ENCODE results near the gene TRDMT1. TPM values are rescaled to one million over a fixed set of nuclear protein-coding genes. Genes with fewer than 3 reads are reported as not detected.

Gene TRDMT1
- total RNA-seq, 5 donors from 2014 or later (not counting 1 experiment from before 2014, with no cell fraction given), result 14.1 to 22.6 (median 20.5) TPM

- Histone ChIP-seq H3K9me3 (no peaks in the 10 kb centered on the region), H3K36me3 (ENCODE audit: control insufficient read depth in 2 of 2, extremely low read depth in 1 of 2, insufficient read depth in 1 of 2, low read length in 1 of 2) (peaks cover 0 to 1% of the 10 kb centered on the region in 2 donors), H3K4me3 (ENCODE audit: control insufficient read depth in 1 of 2, extremely low read depth in 1 of 2, low read length in 1 of 2) (no peak overlapping the region), H3K27me3 (replicated peaks in 1 of 2; ENCODE audit: control insufficient read depth in 2 of 2, extremely low read depth in 1 of 2, insufficient read depth in 2 of 2, low read length in 1 of 2) (no peaks in the 10 kb centered on the region), H3K4me1 (ENCODE audit: control insufficient read depth in 1 of 2, extremely low read depth in 1 of 2, insufficient read depth in 2 of 2, low read length in 2 of 2) (no peaks in the 10 kb centered on the region), H3K27ac (ENCODE audit: low read length) (no peak overlapping the region)
- Mint-ChIP-seq H3K9me3 (no peaks in the 10 kb centered on the region), H3K4me1 (peaks cover 8 to 14% (median 14%) of the 10 kb centered on the region in 3 donors), H3K27ac (no peak overlapping the region), H3K4me3 (no peak overlapping the region), H3K27me3 (no peaks in the 10 kb centered on the region), H3K36me3 (peaks cover 20% of the 10 kb centered on the region)
- WGBS (ENCODE audit: insufficient coverage), result no CpG with 5 or more reads among the region's 5 CpGs
- POLR2A ChIA-PET, result interaction anchor here in 1 of 2 donors (0.6 kb wide), 1 partner anchor 129 kb away, joined by 3 read pairs; no protein-coding TSS in a partner anchor
- DNase-seq (no peak), ATAC-seq (replicated peaks in 1 of 4) (no peak)
- CTCF ChIA-PET, result interaction anchor here in 1 of 2 donors (1.0 kb wide), 1 partner anchor 28 kb away, joined by 3 read pairs; no protein-coding TSS in a partner anchor
Measured at GRCh38 chr10:17147884-17148489, 53.5 kb downstream of the TRDMT1 start.

GRCh38 chr10:17146892-17147291 is 54.6 kb downstream of the TRDMT1 start:
- Mint-ChIP-seq H3K4me1 (peaks cover 12 to 19% (median 15%) of the 10 kb centered on the region in 3 donors), H3K36me3 (peaks cover 11% of the 10 kb centered on the region), H3K4me3 (no peak overlapping the region), H3K27ac (no peak overlapping the region), H3K27me3 (no peaks in the 10 kb centered on the region), H3K9me3 (no peaks in the 10 kb centered on the region)
- no CpG with 5 or more reads among the region's 3 CpGs for WGBS (ENCODE audit: insufficient coverage)
- H3K4me3 ChIP-seq (ENCODE audit: control insufficient read depth in 1 of 2, extremely low read depth in 1 of 2, low read length in 1 of 2), result no peak overlapping the region
- POLR2A ChIA-PET, result no interaction called here
- ATAC-seq (replicated peaks in 1 of 4), result no peak
- no peaks in the 10 kb centered on the region for H3K27me3 ChIP-seq (replicated peaks in 1 of 2; ENCODE audit: control insufficient read depth in 2 of 2, extremely low read depth in 1 of 2, insufficient read depth in 2 of 2, low read length in 1 of 2)
- no peak for DNase-seq
- CTCF ChIA-PET, result no interaction called here
- H3K4me1 ChIP-seq (ENCODE audit: control insufficient read depth in 1 of 2, extremely low read depth in 1 of 2, insufficient read depth in 2 of 2, low read length in 2 of 2), result peaks cover 0 to 3% of the 10 kb centered on the region in 2 experiments
- H3K27ac ChIP-seq (ENCODE audit: low read length), result no peak overlapping the region
- H3K9me3 ChIP-seq, result no peaks in the 10 kb centered on the region
- no peaks in the 10 kb centered on the region for H3K36me3 ChIP-seq (ENCODE audit: control insufficient read depth in 2 of 2, extremely low read depth in 1 of 2, insufficient read depth in 1 of 2, low read length in 1 of 2)

GRCh38 chr10:17145239-17145638 is 56.2 kb downstream of the TRDMT1 start:
- H3K4me1 ChIP-seq (ENCODE audit: control insufficient read depth in 1 of 2, extremely low read depth in 1 of 2, insufficient read depth in 2 of 2, low read length in 2 of 2), result peaks cover 0 to 7% of the 10 kb centered on the region in 2 experiments
- no peaks in the 10 kb centered on the region for H3K27me3 ChIP-seq (replicated peaks in 1 of 2; ENCODE audit: control insufficient read depth in 2 of 2, extremely low read depth in 1 of 2, insufficient read depth in 2 of 2, low read length in 1 of 2)
- H3K27ac ChIP-seq (ENCODE audit: low read length), result no peak overlapping the region
- peaks cover 0 to 3% (median 0%) of the 10 kb centered on the region in 3 donors for H3K9me3 Mint-ChIP-seq
- no peak for DNase-seq
- ATAC-seq (replicated peaks in 1 of 4), result no peak
- H3K36me3 ChIP-seq (ENCODE audit: control insufficient read depth in 2 of 2, extremely low read depth in 1 of 2, insufficient read depth in 1 of 2, low read length in 1 of 2), result no peaks in the 10 kb centered on the region
- peaks cover 19 to 26% (median 23%) of the 10 kb centered on the region in 3 donors for H3K4me1 Mint-ChIP-seq
- CTCF ChIA-PET, result interaction anchor here in 1 of 2 donors (0.5 kb wide), 1 partner anchor 315 kb away, joined by 3 read pairs; no protein-coding TSS in a partner anchor
- no CpG with 5 or more reads among the region's 1 CpG for WGBS (ENCODE audit: insufficient coverage)
- H3K36me3 Mint-ChIP-seq, result peaks cover 7% of the 10 kb centered on the region
- no peak overlapping the region for H3K4me3 Mint-ChIP-seq
- H3K9me3 ChIP-seq, result no peaks in the 10 kb centered on the region
- no peaks in the 10 kb centered on the region for H3K27me3 Mint-ChIP-seq
- POLR2A ChIA-PET, result interaction anchor here (0.6 kb wide), 2 partner anchors 208 to 483 kb away, joined by 4 read pairs; no protein-coding TSS in a partner anchor
- peak overlapping the region in 1 of 2 donors; percentile 7 for H3K27ac Mint-ChIP-seq
- no peak overlapping the region for H3K4me3 ChIP-seq (ENCODE audit: control insufficient read depth in 1 of 2, extremely low read depth in 1 of 2, low read length in 1 of 2)

GRCh38 chr10:17144757-17145156 is 56.7 kb downstream of the TRDMT1 start:
- no CpG with 5 or more reads among the region's 5 CpGs for WGBS (ENCODE audit: insufficient coverage)
- ChIA-PET POLR2A (interaction anchor here (0.6 kb wide), 3 partner anchors 208 to 707 kb away, joined by 3 to 4 read pairs (median 4); no protein-coding TSS in a partner anchor), CTCF (interaction anchor here (0.5 to 1.5 kb wide), 3 partner anchors 85 to 315 kb away, joined by 3 to 4 read pairs (median 4); no protein-coding TSS in a partner anchor)
- DNase-seq (peak in 2 of 35 experiments; percentile 5 to 8), ATAC-seq (replicated peaks in 1 of 4) (no peak)
- Histone ChIP-seq H3K4me1 (ENCODE audit: control insufficient read depth in 1 of 2, extremely low read depth in 1 of 2, insufficient read depth in 2 of 2, low read length in 2 of 2) (peaks cover 0 to 7% of the 10 kb centered on the region in 2 experiments), H3K27ac (ENCODE audit: low read length) (no peak overlapping the region), H3K27me3 (replicated peaks in 1 of 2; ENCODE audit: control insufficient read depth in 2 of 2, extremely low read depth in 1 of 2, insufficient read depth in 2 of 2, low read length in 1 of 2) (no peaks in the 10 kb centered on the region), H3K36me3 (ENCODE audit: control insufficient read depth in 2 of 2, extremely low read depth in 1 of 2, insufficient read depth in 1 of 2, low read length in 1 of 2) (no peaks in the 10 kb centered on the region), H3K9me3 (no peaks in the 10 kb centered on the region), H3K4me3 (ENCODE audit: control insufficient read depth in 1 of 2, extremely low read depth in 1 of 2, low read length in 1 of 2) (no peak overlapping the region)
- Mint-ChIP-seq H3K36me3 (peaks cover 7% of the 10 kb centered on the region), H3K4me1 (peaks cover 19 to 26% (median 23%) of the 10 kb centered on the region in 3 donors), H3K27ac (peak overlapping the region in 1 of 2 donors; percentile 7), H3K4me3 (no peak overlapping the region), H3K27me3 (no peaks in the 10 kb centered on the region), H3K9me3 (peaks cover 0 to 3% (median 0%) of the 10 kb centered on the region in 3 donors)

GRCh38 chr10:17144032-17144431 is 57.4 kb downstream of the TRDMT1 start:
- ChIA-PET CTCF (interaction anchor here (0.7 to 1.5 kb wide), 2 partner anchors 86 to 255 kb away, joined by 4 read pairs; no protein-coding TSS in a partner anchor), POLR2A (interaction anchor here in 1 of 2 donors (0.6 kb wide), 1 partner anchor 706 kb away, joined by 3 read pairs; no protein-coding TSS in a partner anchor)
- Histone ChIP-seq H3K36me3 (ENCODE audit: control insufficient read depth in 2 of 2, extremely low read depth in 1 of 2, insufficient read depth in 1 of 2, low read length in 1 of 2) (no peaks in the 10 kb centered on the region), H3K9me3 (no peaks in the 10 kb centered on the region), H3K4me1 (ENCODE audit: control insufficient read depth in 1 of 2, extremely low read depth in 1 of 2, insufficient read depth in 2 of 2, low read length in 2 of 2) (peaks cover 0 to 7% of the 10 kb centered on the region in 2 experiments), H3K4me3 (ENCODE audit: control insufficient read depth in 1 of 2, extremely low read depth in 1 of 2, low read length in 1 of 2) (no peak overlapping the region), H3K27ac (ENCODE audit: low read length) (no peak overlapping the region), H3K27me3 (replicated peaks in 1 of 2; ENCODE audit: control insufficient read depth in 2 of 2, extremely low read depth in 1 of 2, insufficient read depth in 2 of 2, low read length in 1 of 2) (no peaks in the 10 kb centered on the region)
- DNase-seq (no peak), ATAC-seq (replicated peaks in 1 of 4) (no peak)
- Mint-ChIP-seq H3K36me3 (peaks cover 7% of the 10 kb centered on the region), H3K27ac (no peak overlapping the region), H3K27me3 (no peaks in the 10 kb centered on the region), H3K4me1 (peaks cover 19 to 26% (median 23%) of the 10 kb centered on the region in 3 donors), H3K4me3 (no peak overlapping the region), H3K9me3 (peaks cover 0 to 3% (median 0%) of the 10 kb centered on the region in 3 donors)
- no CpG with 5 or more reads among the region's 2 CpGs for WGBS (ENCODE audit: insufficient coverage)

GRCh38 chr10:17143055-17143690 is 58.3 kb downstream of the TRDMT1 start:
- H3K4me1 ChIP-seq (ENCODE audit: control insufficient read depth in 1 of 2, extremely low read depth in 1 of 2, insufficient read depth in 2 of 2, low read length in 2 of 2), result peaks cover 0 to 7% of the 10 kb centered on the region in 2 experiments
- ATAC-seq (replicated peaks in 1 of 4) (no peak), DNase-seq (no peak)
- no peak overlapping the region for H3K4me3 ChIP-seq (ENCODE audit: control insufficient read depth in 1 of 2, extremely low read depth in 1 of 2, low read length in 1 of 2)
- no peaks in the 10 kb centered on the region for H3K36me3 ChIP-seq (ENCODE audit: control insufficient read depth in 2 of 2, extremely low read depth in 1 of 2, insufficient read depth in 1 of 2, low read length in 1 of 2)
- no peaks in the 10 kb centered on the region for H3K27me3 ChIP-seq (replicated peaks in 1 of 2; ENCODE audit: control insufficient read depth in 2 of 2, extremely low read depth in 1 of 2, insufficient read depth in 2 of 2, low read length in 1 of 2)
- Mint-ChIP-seq H3K27ac (no peak overlapping the region), H3K4me1 (peaks cover 19 to 26% (median 23%) of the 10 kb centered on the region in 3 donors), H3K9me3 (peaks cover 0 to 3% (median 0%) of the 10 kb centered on the region in 3 donors), H3K4me3 (no peak overlapping the region), H3K36me3 (peaks cover 7% of the 10 kb centered on the region), H3K27me3 (no peaks in the 10 kb centered on the region)
- no CpG with 5 or more reads among the region's 3 CpGs for WGBS (ENCODE audit: insufficient coverage)
- no peak overlapping the region for H3K27ac ChIP-seq (ENCODE audit: low read length)
- H3K9me3 ChIP-seq, result no peaks in the 10 kb centered on the region
- POLR2A ChIA-PET, result no interaction called here
- CTCF ChIA-PET, result no interaction called here

Data from T-cell (primary cell).